Measurements from ENCODE around the gene VTI1A. TPM values are rescaled to one million over a fixed set of nuclear protein-coding genes. Genes with fewer than 3 reads are reported as not detected.

VTI1A gene
- total RNA-seq, 1 donor from 2014 or later = 32.6 TPM

DNA sequence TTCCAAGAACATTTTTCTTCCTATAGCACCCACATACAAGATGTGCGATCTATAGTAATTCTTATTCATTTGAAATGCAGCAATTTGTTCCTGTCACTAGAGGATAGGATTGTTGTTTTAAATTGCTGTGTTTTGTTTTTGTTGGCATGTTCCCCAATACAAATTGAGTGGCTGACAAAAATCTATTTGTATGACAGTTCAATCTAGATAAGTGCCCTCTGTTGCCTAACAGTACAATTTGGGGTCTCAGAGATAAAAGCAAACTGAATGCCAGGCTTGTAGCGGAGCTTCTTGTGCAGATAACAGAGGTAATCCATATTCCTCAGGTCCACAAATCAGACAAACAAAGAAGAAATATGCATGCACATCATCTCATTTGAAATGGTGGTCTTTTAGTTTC lies 68.8 kb downstream of the VTI1A start:
- Mint-ChIP-seq H3K27ac (no peak overlapping the region), H3K27me3 (no peaks in the 10 kb centered on the region), H3K9me3 (no peaks in the 10 kb centered on the region), H3K4me3 (no peak overlapping the region), H3K4me1 (ENCODE audit: unreplicated experiment) (no peaks in the 10 kb centered on the region), H3K36me3 (peaks cover 8% of the 10 kb centered on the region)
- DNase-seq (ENCODE audit: extremely low spot score, unreplicated experiment) = no peak
- TF ChIP-seq, protein P1, sequence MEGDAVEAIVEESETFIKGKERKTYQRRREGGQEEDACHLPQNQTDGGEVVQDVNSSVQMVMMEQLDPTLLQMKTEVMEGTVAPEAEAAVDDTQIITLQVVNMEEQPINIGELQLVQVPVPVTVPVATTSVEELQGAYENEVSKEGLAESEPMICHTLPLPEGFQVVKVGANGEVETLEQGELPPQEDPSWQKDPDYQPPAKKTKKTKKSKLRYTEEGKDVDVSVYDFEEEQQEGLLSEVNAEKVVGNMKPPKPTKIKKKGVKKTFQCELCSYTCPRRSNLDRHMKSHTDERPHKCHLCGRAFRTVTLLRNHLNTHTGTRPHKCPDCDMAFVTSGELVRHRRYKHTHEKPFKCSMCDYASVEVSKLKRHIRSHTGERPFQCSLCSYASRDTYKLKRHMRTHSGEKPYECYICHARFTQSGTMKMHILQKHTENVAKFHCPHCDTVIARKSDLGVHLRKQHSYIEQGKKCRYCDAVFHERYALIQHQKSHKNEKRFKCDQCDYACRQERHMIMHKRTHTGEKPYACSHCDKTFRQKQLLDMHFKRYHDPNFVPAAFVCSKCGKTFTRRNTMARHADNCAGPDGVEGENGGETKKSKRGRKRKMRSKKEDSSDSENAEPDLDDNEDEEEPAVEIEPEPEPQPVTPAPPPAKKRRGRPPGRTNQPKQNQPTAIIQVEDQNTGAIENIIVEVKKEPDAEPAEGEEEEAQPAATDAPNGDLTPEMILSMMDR (conservative IDR thresholded peaks at IDR 0.05) = no peak

DNA sequence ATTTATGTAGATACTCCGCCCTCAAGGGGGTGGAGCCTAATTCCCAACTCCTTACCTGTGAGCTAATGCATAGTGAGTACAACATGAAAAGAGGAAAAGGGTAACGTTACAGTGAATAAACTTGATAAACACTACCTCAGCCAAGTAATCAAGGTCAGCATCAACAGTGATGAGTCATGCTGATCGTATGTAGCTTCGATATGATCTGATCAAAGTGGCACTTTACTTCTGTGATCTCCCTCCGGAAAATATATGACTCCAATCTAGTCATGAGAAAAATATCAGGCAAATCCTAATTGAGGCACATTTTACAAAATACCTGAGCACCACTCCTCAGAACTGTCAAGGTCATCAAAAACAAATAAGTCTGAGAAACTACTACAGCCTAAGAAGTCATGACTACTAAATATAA lies 70.4 kb downstream of the VTI1A start:
- Mint-ChIP-seq H3K4me3 (no peak overlapping the region), H3K36me3 (peaks cover 4% of the 10 kb centered on the region), H3K27ac (no peak overlapping the region), H3K9me3 (no peaks in the 10 kb centered on the region), H3K27me3 (no peaks in the 10 kb centered on the region), H3K4me1 (ENCODE audit: unreplicated experiment) (no peaks in the 10 kb centered on the region)
- TF ChIP-seq, protein P1 (conservative IDR thresholded peaks at IDR 0.05) = no peak
- DNase-seq (ENCODE audit: extremely low spot score, unreplicated experiment) = no peak

DNA sequence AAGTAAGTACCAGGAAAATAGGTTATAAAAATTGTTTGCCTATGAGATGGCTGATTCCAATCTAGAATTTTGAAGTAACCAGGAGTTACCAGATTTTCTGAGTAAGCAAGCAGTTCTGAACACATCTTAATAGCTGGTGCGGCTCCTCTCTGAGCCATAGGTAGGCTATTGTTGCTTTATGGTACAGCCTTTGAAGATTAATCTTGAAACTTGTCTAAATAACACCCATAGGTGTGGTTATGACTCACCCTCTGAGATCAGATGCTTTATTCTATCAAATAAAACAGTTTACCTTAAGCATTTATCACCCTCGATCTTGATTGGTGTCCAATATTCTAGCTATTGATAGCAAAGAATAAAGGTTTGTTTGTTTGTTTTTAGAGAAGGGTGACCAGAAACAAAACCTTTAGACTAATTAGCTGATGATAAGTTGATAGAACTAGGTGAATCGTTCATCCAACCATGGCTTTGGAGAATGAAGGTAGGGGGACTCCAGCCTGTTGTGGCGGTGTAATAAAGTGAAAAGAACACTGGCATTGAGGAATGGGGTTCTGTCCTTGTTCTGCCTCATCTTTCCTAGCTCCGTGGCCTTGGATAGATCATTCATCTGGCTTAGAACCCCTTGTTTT lies 72.2 kb downstream of the VTI1A start:
- Mint-ChIP-seq H3K4me3 (no peak overlapping the region), H3K36me3 (peaks cover 4% of the 10 kb centered on the region), H3K9me3 (no peaks in the 10 kb centered on the region), H3K4me1 (ENCODE audit: unreplicated experiment) (no peaks in the 10 kb centered on the region), H3K27ac (no peak overlapping the region), H3K27me3 (no peaks in the 10 kb centered on the region)
- DNase-seq (ENCODE audit: extremely low spot score, unreplicated experiment) = no peak
- TF ChIP-seq, protein P1 (conservative IDR thresholded peaks at IDR 0.05) = no peak

DNA sequence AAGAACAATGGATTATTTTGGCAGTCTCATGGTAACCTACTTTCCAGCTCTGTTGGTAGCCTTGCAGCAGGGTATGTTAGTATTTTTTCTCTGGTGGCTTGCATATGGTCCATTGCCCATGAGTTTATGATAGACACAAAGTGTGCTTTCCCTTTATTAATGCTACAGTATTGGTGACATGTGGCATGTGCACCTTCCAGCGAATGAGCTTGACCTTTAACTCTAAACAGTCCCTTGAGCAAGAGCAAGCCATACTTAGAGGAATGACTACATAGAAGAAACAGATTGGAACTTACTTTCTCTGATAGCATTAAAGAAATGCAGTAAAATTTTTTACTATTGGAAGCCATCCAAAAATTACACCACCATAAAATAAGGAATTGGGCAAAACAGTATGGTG lies 73.9 kb downstream of the VTI1A start:
- Mint-ChIP-seq H3K9me3 (no peaks in the 10 kb centered on the region), H3K36me3 (peaks cover 4% of the 10 kb centered on the region), H3K27ac (no peak overlapping the region), H3K27me3 (no peaks in the 10 kb centered on the region), H3K4me3 (no peak overlapping the region), H3K4me1 (ENCODE audit: unreplicated experiment) (no peaks in the 10 kb centered on the region)
- TF ChIP-seq, protein P1 (conservative IDR thresholded peaks at IDR 0.05) = no peak
- DNase-seq (ENCODE audit: extremely low spot score, unreplicated experiment) = no peak

DNA sequence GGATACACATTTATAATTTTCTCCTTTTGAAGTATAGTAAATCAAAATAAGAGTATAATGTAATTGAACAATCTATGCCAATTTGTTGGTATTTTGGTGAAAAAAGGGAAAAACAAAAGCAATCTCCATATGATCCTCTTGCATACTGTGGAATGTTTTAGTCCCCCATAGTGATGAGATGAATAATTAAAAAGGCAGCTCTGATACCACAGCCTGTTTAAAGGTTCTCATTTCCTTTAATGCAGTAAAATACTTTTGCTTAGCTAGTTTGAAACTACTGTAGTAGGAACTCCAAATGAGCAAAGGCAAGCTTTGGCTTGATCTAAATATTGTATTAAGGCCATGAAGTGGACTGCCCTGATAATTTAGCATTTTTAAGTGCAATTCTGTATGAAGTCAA lies 77.6 kb downstream of the VTI1A start:
- no peaks in the 10 kb centered on the region for H3K36me3 Mint-ChIP-seq
- TF ChIP-seq, protein P1 (conservative IDR thresholded peaks at IDR 0.05) = no peak
- DNase-seq (ENCODE audit: extremely low spot score, unreplicated experiment) = no peak
- H3K4me3 Mint-ChIP-seq = no peak overlapping the region
- H3K4me1 Mint-ChIP-seq (ENCODE audit: unreplicated experiment) = peaks cover 11% of the 10 kb centered on the region
- no peak overlapping the region for H3K27ac Mint-ChIP-seq
- no peaks in the 10 kb centered on the region for H3K9me3 Mint-ChIP-seq
- no peaks in the 10 kb centered on the region for H3K27me3 Mint-ChIP-seq

DNA sequence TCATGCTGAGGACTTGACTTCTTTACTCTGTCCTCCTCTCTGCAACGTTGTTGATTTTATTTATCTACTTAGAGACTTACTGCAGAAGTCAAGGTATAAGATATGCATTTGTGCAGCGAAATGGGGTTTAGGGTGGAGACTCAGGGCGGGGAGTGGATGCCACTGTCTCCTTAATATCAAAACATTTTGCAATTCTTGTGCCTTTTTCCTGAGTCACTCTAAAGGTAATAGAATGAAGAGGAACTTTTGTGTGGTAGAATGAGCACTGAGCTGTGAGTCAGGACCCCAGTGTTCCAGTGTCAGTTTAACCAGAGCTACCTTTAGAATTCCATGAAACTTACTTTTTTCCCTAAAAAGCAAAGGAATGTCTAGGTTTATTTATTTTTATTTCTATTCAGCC lies 78.2 kb downstream of the VTI1A start:
- TF ChIP-seq, protein P1 (conservative IDR thresholded peaks at IDR 0.05) = no peak
- H3K27me3 Mint-ChIP-seq = no peaks in the 10 kb centered on the region
- H3K4me1 Mint-ChIP-seq (ENCODE audit: unreplicated experiment) = peaks cover 11% of the 10 kb centered on the region
- no peak overlapping the region for H3K4me3 Mint-ChIP-seq
- no peaks in the 10 kb centered on the region for H3K36me3 Mint-ChIP-seq
- H3K27ac Mint-ChIP-seq = no peak overlapping the region
- no peak for DNase-seq (ENCODE audit: extremely low spot score, unreplicated experiment)
- H3K9me3 Mint-ChIP-seq = no peaks in the 10 kb centered on the region
